ENCODE data around the gene HSBP1L1. TPM values are rescaled to one million over a fixed set of nuclear protein-coding genes. Genes with fewer than 3 reads are reported as not detected.

HSBP1L1 gene
- total and polyA plus RNA-seq, 2 of the 8 experiments (the other 6 are each of a cell fraction or from before 2014, with no cell fraction given), result 1.0 to 1.3 TPM

- no peak for TF ChIP-seq CTCF (IDR thresholded peaks at IDR 0.05; ENCODE audit: control extremely low read depth in 1 of 3, insufficient read depth in 1 of 3, low read depth in 1 of 3, low read length in 3 of 3)
- TF ChIP-seq GTF2F1 (IDR thresholded peaks at IDR 0.05; ENCODE audit: borderline replicate concordance, low read depth, low read length), result no peak
- no peak for TF ChIP-seq RFX5 (IDR thresholded peaks at IDR 0.05; ENCODE audit: borderline replicate concordance, low read depth, low read length)
- no peak for TF ChIP-seq HDAC2 (IDR thresholded peaks at IDR 0.05; ENCODE audit: borderline replicate concordance in 1 of 2, low read depth in 2 of 2, low read length in 2 of 2)
- TF ChIP-seq NRF1 (IDR thresholded peaks at IDR 0.05; ENCODE audit: low read depth, low read length), result no peak
- no peak for TF ChIP-seq EGR1 (IDR thresholded peaks at IDR 0.05; ENCODE audit: borderline replicate concordance, low read depth, low read length)
- no peak for TF ChIP-seq CBX8 (IDR thresholded peaks at IDR 0.05; ENCODE audit: borderline replicate concordance, low read depth, low read length)
These were observed 22.8 kb upstream of the HSBP1L1 start (continued) for GRCh38 chr18:79941473-79942119.
